ENCODE data around the gene DNAH6. TPM values are rescaled to one million over a fixed set of nuclear protein-coding genes. Genes with fewer than 3 reads are reported as not detected.

DNAH6 gene
- total RNA-seq, 3 donors from 2014 or later: 1.2 to 1.3 (median 1.3) TPM

GRCh38 chr2:84678214-84678613, 161.9 kb downstream of the DNAH6 start:
- ATAC-seq: no peak
- intact Hi-C loops (cut with DNase I, micrococcal nuclease): no loop called here
- Histone ChIP-seq H3K4me3 (no peak overlapping the region), H3K4me1 (ENCODE audit: low read depth) (no peaks in the 10 kb centered on the region), H3K9me3 (no peaks in the 10 kb centered on the region), H3K36me3 (ENCODE audit: low read depth) (no peaks in the 10 kb centered on the region)
- no peak for DNase-seq
- no peak for TF ChIP-seq CTCF (IDR thresholded peaks at IDR 0.05)

- TF ChIP-seq CTCF (IDR thresholded peaks at IDR 0.05): no peak
- ATAC-seq (peak; percentile 80), DNase-seq (peak in 1 of 3 donors; percentile 61)
- no peaks in the 10 kb centered on the region for H3K36me3 ChIP-seq (ENCODE audit: low read depth)
- intact Hi-C loops (cut with DNase I, micrococcal nuclease): no loop called here
- no peaks in the 10 kb centered on the region for H3K9me3 ChIP-seq
- peaks cover 8% of the 10 kb centered on the region for H3K4me1 ChIP-seq (ENCODE audit: low read depth)
- no peak overlapping the region for H3K4me3 ChIP-seq
Observed at GRCh38 chr2:84686783-84687476, 170.6 kb downstream of the DNAH6 start.

GRCh38 chr2:84687498-84688149, 171.3 kb downstream of the DNAH6 start:
- H3K4me1 ChIP-seq (ENCODE audit: low read depth): peaks cover 8% of the 10 kb centered on the region
- TF ChIP-seq CTCF (IDR thresholded peaks at IDR 0.05): no peak
- no peak for ATAC-seq

GRCh38 chr2:84690225-84690624, 173.9 kb downstream of the DNAH6 start:
- Histone ChIP-seq H3K4me3 (no peak overlapping the region), H3K36me3 (ENCODE audit: low read depth) (no peaks in the 10 kb centered on the region), H3K4me1 (ENCODE audit: low read depth) (peaks cover 16% of the 10 kb centered on the region), H3K9me3 (no peaks in the 10 kb centered on the region)
- ATAC-seq: no peak
- intact Hi-C loops (cut with DNase I, micrococcal nuclease): no loop called here
- DNase-seq: no peak
- no peak for TF ChIP-seq CTCF (IDR thresholded peaks at IDR 0.05)

More at GRCh38 chr2:84687498-84688149, 171.3 kb downstream of the DNAH6 start:
- H3K9me3 ChIP-seq: no peaks in the 10 kb centered on the region
- H3K4me3 ChIP-seq: no peak overlapping the region
- H3K36me3 ChIP-seq (ENCODE audit: low read depth): no peaks in the 10 kb centered on the region
- DNase-seq: no peak
- intact Hi-C loops (cut with DNase I, micrococcal nuclease): no loop called here

- Histone ChIP-seq H3K9me3 (no peaks in the 10 kb centered on the region), H3K36me3 (ENCODE audit: low read depth) (no peaks in the 10 kb centered on the region), H3K4me1 (ENCODE audit: low read depth) (peaks cover 8% of the 10 kb centered on the region), H3K4me3 (no peak overlapping the region)
- DNase-seq: peak in 2 of 3 donors; percentile 44 to 63
- intact Hi-C loops (cut with DNase I, micrococcal nuclease): no loop called here
- ATAC-seq: peak; percentile 99
- no peak for TF ChIP-seq CTCF (IDR thresholded peaks at IDR 0.05)
Observed at GRCh38 chr2:84694088-84694622, 177.9 kb downstream of the DNAH6 start.

Data from mucosa of descending colon (tissue), 3 donors.